HEK293 (cell line): ENCODE results near the gene DDRGK1.

Experiments used
- TRIM28 ChIP-seq: IDR thresholded peaks from 2 replicates; pipeline ENCODE4 v1.6.1; 2011; ENCODE audit warnings: low read length, control low read depth, borderline replicate concordance
- YY1 ChIP-seq: fragments of 450-650 bp; formaldehyde crosslinking; IDR thresholded peaks from 2 replicates; pipeline ENCODE4 v1.5.1; 2018; ENCODE audit warnings: missing biosample characterization, missing genetic modification characterization
- YY2 ChIP-seq: fragments of 450-650 bp; formaldehyde crosslinking; IDR thresholded peaks from 2 replicates; pipeline ENCODE4 v1.5.1; 2016; ENCODE audit warnings: missing biosample characterization, missing genetic modification characterization
- ZBTB7A ChIP-seq: fragments of 450-650 bp; formaldehyde crosslinking; IDR thresholded peaks from 2 replicates; pipeline ENCODE4 v1.5.1; 2016; ENCODE audit warnings: low read depth, missing biosample characterization, missing genetic modification characterization
- ZNF138 ChIP-seq: fragments of 450-650 bp; formaldehyde crosslinking; IDR thresholded peaks from 2 replicates; pipeline ENCODE4 v1.5.1; 2016; ENCODE audit warnings: missing biosample characterization, missing genetic modification characterization, borderline replicate concordance
- ZNF174 ChIP-seq: fragments of 450-650 bp; formaldehyde crosslinking; IDR thresholded peaks from 2 replicates; pipeline ENCODE4 v1.5.0; 2017; ENCODE audit warnings: missing biosample characterization, mild to moderate bottlenecking, missing genetic modification characterization
- ZNF23 ChIP-seq: fragments of 450-650 bp; formaldehyde crosslinking; IDR thresholded peaks from 2 replicates; pipeline ENCODE4 v1.5.1; 2016; ENCODE audit warnings: missing biosample characterization, missing genetic modification characterization, borderline replicate concordance
- ZNF37A ChIP-seq: fragments of 450-650 bp; IDR thresholded peaks from 2 replicates; pipeline ENCODE4 v1.5.1; 2018; ENCODE audit warnings: missing biosample characterization, missing genetic modification characterization
- ZNF776 ChIP-seq: fragments of 450-650 bp; formaldehyde crosslinking; IDR thresholded peaks from 2 replicates; pipeline ENCODE4 v1.5.0; 2017; ENCODE audit warnings: missing biosample characterization, missing genetic modification characterization, borderline replicate concordance
- ZNF830 ChIP-seq: fragments of 450-650 bp; IDR thresholded peaks from 2 replicates; pipeline ENCODE4 v1.5.0; 2018; ENCODE audit warnings: missing biosample characterization, missing genetic modification characterization, low read depth, mild to moderate bottlenecking, moderate library complexity
- TF ChIP-seq, protein P1 (sequence below): fragments of 450-650 bp; formaldehyde crosslinking; IDR thresholded peaks from 2 replicates; pipeline ENCODE4 v1.5.1; 2016; ENCODE audit warnings: missing biosample characterization, missing genetic modification characterization
- TF ChIP-seq, protein P2 (sequence below): fragments of 450-650 bp; formaldehyde crosslinking; IDR thresholded peaks from 2 replicates; pipeline ENCODE4 v1.5.1; 2016; ENCODE audit warnings: missing biosample characterization, missing genetic modification characterization
- TF ChIP-seq, protein P3 (sequence below): sonication (generic); formaldehyde crosslinking; IDR thresholded peaks from 2 replicates; pipeline ENCODE4 v1.8.1; 2022; ENCODE audit warnings: mild to moderate bottlenecking, moderate library complexity, missing genetic modification reagents
- TF ChIP-seq, protein P4 (sequence below): fragments of 450-650 bp; formaldehyde crosslinking; IDR thresholded peaks from 2 replicates; pipeline ENCODE4 v1.5.1; 2016; ENCODE audit warnings: missing biosample characterization, missing genetic modification characterization, borderline replicate concordance

DNA sequence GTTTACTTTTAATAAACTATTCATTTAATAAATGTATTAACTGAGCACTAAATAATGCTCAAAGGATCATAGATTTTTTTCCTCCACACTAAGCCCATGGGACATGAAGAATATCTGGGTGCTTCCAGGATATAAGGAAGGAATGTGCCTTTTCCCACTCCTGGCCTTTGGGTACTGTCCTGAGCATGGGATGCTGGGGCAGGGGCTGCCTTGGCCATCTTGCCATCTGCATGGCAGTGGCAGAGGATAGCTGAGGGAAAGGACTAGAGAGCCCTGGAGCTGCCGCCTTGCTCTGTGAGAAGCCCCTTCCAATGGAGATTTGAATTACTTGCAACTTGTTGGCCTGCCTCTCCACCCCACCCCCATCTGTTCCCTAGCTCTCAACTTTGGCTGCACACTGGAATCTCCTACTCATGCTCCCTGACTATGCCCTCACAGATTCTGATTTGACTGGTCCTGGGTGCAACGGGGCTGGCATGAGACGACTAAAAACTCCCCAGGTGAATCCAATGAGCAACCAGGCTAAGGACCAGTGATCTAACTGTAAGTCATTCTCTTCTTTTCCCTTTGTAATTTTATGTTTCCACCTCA, 15.6 kb downstream of the DDRGK1 start:
- TF ChIP-seq, protein P1, sequence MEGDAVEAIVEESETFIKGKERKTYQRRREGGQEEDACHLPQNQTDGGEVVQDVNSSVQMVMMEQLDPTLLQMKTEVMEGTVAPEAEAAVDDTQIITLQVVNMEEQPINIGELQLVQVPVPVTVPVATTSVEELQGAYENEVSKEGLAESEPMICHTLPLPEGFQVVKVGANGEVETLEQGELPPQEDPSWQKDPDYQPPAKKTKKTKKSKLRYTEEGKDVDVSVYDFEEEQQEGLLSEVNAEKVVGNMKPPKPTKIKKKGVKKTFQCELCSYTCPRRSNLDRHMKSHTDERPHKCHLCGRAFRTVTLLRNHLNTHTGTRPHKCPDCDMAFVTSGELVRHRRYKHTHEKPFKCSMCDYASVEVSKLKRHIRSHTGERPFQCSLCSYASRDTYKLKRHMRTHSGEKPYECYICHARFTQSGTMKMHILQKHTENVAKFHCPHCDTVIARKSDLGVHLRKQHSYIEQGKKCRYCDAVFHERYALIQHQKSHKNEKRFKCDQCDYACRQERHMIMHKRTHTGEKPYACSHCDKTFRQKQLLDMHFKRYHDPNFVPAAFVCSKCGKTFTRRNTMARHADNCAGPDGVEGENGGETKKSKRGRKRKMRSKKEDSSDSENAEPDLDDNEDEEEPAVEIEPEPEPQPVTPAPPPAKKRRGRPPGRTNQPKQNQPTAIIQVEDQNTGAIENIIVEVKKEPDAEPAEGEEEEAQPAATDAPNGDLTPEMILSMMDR (tag by site-specific recombination) = no peak
- TF ChIP-seq TRIM28 (no peak), YY2 (tag by site-specific recombination) (no peak), ZBTB7A (tag by site-specific recombination) (no peak), ZNF776 (tag by site-specific recombination) (no peak), ZNF174 (tag by site-specific recombination) (no peak), ZNF37A (tag by site-specific recombination) (no peak), ZNF23 (tag by site-specific recombination) (no peak), ZNF830 (tag by site-specific recombination) (no peak), ZNF138 (tag by site-specific recombination) (no peak), YY1 (no peak)
- TF ChIP-seq, protein P2, sequence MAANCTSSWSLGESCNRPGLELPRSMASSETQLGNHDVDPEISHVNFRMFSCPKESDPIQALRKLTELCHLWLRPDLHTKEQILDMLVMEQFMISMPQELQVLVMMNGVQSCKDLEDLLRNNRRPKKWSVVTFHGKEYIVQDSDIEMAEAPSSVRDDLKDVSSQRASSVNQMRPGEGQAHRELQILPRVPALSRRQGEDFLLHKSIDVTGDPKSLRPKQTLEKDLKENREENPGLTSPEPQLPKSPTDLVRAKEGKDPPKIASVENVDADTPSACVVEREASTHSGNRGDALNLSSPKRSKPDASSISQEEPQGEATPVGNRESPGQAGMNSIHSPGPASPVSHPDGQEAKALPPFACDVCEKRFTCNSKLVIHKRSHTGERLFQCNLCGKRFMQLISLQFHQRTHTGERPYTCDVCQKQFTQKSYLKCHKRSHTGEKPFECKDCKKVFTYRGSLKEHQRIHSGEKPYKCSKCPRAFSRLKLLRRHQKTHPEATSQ = no peak
- TF ChIP-seq, protein P3, sequence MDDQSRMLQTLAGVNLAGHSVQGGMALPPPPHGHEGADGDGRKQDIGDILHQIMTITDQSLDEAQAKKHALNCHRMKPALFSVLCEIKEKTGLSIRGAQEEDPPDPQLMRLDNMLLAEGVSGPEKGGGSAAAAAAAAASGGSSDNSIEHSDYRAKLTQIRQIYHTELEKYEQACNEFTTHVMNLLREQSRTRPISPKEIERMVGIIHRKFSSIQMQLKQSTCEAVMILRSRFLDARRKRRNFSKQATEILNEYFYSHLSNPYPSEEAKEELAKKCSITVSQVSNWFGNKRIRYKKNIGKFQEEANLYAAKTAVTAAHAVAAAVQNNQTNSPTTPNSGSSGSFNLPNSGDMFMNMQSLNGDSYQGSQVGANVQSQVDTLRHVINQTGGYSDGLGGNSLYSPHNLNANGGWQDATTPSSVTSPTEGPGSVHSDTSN (CRISPR knock-in tag) = no peak
- TF ChIP-seq, protein P4, sequence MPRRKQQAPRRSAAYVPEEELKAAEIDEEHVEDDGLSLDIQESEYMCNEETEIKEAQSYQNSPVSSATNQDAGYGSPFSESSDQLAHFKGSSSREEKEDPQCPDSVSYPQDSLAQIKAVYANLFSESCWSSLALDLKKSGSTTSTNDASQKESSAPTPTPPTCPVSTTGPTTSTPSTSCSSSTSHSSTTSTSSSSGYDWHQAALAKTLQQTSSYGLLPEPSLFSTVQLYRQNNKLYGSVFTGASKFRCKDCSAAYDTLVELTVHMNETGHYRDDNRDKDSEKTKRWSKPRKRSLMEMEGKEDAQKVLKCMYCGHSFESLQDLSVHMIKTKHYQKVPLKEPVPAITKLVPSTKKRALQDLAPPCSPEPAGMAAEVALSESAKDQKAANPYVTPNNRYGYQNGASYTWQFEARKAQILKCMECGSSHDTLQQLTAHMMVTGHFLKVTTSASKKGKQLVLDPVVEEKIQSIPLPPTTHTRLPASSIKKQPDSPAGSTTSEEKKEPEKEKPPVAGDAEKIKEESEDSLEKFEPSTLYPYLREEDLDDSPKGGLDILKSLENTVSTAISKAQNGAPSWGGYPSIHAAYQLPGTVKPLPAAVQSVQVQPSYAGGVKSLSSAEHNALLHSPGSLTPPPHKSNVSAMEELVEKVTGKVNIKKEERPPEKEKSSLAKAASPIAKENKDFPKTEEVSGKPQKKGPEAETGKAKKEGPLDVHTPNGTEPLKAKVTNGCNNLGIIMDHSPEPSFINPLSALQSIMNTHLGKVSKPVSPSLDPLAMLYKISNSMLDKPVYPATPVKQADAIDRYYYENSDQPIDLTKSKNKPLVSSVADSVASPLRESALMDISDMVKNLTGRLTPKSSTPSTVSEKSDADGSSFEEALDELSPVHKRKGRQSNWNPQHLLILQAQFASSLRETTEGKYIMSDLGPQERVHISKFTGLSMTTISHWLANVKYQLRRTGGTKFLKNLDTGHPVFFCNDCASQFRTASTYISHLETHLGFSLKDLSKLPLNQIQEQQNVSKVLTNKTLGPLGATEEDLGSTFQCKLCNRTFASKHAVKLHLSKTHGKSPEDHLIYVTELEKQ = no peak
